Epidermal melanocyte (primary cell): Measurements from ENCODE around the gene CCL15.
"Not testable (repeated sequence)": the region's sequence is repeated elsewhere in the genome, so short reads cannot be mapped to it uniquely, and the experiment has no call there.

Experiments
- DNase-seq: peaks from one replicate; pipeline ENCODE4 v3.0.0; 2011; ENCODE audit warnings: low spot score; ENCODE audit not compliant: insufficient read length

CCL15 gene

DNA sequence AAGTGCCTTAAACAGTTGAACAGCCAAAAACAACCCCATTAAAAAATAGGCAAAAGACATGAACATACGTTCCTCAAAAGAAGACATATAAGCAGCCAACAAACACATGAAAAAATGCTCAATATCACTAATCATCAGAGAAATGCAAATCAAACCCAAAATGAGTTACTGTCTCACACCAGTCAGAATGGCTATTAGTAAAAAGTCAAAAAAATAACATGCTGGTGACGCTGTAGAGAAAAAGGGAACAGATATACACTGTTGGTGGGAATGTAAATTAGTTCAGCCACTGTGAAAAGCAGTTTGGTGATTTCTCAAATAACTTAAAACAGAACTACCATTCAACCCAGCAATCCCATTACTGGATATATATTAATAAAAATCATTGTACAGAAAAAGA is 6.0 kb downstream of the CCL15 start:
- not testable (repeated sequence) for DNase-seq

DNA sequence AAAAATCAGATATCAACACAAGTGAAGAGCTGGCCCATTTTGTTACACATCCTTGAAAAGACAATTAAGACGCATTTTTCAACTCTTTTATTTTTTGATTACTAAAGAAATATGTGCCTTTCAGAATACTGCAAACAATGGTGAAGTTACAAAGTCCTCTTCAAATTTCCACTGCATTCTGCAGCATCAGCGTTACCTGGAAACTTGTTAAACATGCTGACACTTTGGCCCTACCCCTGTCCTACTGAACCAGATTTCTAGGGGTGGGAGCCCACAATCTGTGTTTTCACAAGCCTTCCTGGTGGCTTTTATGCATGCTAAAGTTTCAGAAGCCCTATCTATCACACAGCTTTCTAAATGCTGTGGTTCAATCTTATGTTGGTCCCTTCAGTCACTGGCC is 10.3 kb downstream of the CCL15 start:
- DNase-seq, result no peak

DNA sequence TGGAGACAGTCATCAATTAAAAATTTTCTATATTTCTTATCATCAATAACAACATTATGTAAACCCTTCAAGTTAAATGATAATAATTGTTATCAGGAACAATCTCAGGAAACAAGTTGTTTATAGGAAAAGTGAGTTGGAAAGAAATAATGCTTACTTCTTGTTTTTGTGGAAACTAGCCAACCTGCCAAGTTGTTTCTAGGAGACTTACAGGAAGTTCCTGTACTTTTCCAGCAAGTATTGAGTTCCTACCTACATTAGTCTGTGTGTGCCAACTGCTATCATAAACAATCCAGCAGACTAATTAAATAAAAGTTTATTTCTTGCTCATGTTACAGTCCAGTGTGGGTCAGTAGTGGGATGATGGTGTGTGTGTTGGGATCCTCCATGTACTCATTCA is 13.2 kb downstream of the CCL15 start:
- DNase-seq, result no peak

DNA sequence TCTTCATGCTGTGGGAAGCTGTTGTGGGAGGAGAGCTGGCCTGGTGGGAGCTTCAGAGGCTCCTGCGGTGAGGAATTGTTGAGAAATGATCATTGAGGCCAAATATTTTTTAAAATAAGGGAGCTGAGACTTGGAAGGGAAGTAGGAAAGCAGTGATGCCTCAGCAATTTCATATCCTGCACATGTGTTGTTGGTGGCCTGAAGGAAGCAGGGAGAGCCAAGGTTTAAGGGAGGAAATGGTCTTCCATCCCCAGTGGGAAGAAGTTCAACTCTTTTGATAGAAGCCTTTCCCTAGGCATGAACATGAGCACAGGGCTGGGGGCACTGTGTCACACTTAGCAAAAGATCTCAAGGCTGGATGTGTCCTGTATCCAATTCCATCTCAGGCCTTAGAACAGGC is 14.7 kb downstream of the CCL15 start, which contains the start of gene CCL14:
CCL14 (minus strand) TSS at position 87 of the 400 bp plus-strand sequence; CDS start at position 7, 80 bp downstream.
- no peak for DNase-seq

DNA sequence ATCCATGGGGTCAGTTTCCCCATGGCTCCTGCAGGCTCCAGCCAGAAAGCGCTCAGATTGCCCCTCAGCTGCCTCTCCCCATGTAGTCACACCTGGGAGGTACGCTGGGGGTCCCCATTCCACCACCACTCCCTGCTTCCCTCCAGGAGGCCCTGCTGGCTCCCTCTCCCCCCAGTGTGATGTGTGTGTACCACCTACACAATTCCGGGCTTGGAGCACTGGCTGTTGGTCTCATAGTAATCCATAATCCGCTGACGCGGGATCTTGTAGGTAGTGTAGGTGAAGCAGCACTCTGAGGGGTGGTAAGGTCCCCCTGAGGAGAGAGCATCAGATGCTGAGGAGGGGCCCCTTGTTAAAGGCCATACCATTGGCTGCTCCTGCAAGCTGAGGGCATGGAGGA is 17.2 kb downstream of the CCL15 start:
- no peak for DNase-seq

DNA sequence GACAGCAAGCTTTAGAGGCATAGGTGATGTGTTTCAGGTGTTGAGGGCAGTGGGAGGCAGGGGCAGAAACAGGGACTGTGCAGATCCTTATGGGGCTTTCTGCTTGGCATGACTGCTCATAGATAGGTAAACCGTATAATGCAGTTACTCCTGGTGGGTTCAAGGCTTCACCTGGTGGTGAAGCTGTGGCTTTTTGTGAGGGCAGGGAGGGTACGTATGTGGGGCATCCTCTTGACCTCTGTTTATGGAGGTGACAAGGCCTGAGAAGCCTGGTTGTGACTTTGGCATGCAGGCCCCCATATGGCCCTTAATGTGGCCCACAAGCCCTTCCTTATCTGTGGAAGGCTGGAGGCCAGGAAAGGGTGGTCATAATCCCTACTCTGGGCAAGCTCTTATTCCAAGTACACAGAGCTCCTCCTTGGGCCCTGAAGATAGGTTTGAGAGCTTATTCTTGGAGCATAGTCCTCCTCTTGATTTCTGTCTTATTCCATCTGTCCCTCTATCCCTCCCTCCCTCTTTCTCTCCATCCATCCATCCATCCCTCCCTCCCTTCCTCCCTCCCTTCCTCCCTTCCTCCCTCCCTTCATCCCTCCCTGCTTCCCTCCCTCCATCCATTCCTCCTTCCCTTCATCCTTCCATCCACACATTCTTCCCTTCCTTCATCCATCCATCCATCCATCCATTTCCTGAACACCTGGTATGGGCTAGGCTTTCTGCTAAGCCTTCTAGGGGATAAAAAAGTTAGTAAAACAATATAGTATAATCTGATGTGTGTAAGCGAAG is 18.8 kb downstream of the CCL15 start:
- DNase-seq, result no peak

DNA sequence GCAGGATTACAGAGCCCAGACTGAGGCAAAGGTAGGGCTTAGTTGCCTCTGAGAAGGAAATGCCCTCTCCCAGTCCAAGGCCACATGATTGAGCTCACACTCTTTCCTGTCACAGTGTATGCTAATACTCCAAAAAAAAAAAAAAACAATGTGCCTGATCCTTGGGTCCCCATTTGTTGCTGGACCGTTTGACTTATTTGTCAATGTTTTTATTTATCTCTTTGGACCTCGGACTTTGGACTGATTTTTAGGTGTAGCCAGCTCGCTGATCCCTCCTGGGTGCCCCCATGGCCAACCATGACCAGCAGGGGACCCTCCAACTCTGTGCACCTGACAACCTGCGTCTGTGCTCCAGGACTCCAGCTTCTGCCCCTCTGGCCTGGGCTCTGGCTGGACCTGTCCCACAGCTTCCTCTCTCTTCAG is 19.4 kb downstream of the CCL15 start:
- no peak for DNase-seq

DNA sequence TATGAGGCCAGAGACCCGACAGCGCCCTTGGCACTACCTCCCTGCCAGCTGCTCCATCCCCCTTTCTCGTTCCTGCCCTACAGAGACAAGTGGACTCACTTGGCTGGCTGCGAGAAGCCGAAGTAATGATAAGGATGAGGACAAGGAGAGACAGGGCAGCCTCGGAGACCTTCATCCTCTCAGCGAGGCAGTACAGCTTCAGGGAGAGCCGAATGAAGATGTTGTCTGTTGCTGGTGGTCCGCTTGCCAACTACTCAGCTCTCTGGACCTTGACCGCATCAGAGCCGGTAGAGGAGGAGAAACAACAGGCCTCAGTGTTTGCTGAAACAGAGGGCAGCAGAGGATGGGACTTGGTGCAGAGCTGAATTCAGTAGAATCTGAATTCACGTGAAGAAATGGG is 20.1 kb downstream of the CCL15 start, which contains the start of gene CCL16:
CCL16 (minus strand) TSS at position 252 of the 400 bp plus-strand sequence; CDS start at position 175, 77 bp downstream.
- no peak for DNase-seq

DNA sequence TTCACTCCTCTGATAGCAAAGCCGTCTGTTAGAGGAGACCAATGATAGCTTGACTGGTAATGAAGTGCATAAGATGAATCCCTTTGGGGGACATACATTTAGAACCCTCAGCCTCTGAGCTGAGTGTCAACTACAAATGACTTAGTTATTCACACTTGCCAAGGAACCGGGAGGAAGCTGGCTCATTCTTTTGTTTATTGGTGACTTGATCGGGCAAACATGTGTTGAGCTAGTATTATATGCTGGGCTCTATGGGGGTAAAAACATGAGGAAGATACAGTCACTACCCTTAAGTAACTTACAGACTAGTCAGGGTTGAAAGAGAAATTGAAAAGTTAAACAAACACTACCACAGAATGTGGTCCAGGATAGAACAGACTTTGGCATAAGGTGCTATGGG is 23.0 kb downstream of the CCL15 start:
- no peak for DNase-seq

DNA sequence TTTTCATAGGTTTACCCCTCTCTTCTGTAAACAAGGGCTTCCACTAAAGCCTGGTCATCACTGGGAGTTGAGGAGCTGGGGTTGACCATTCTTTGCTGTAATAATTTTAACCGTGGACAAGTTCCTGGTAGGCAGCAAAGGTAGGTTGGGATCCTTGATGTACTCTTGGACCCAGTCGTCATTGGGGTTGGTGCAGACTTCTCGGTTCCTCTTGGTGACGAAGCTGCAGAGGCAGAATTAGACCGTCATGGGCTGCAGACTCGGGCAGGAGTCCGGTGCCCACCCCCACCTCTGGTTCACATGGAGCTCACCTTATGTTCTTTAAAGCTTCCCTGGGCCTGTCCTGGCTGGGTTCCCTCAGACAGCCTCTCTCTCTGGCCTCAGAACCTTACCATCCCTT is 23.8 kb downstream of the CCL15 start:
- no peak for DNase-seq

DNA sequence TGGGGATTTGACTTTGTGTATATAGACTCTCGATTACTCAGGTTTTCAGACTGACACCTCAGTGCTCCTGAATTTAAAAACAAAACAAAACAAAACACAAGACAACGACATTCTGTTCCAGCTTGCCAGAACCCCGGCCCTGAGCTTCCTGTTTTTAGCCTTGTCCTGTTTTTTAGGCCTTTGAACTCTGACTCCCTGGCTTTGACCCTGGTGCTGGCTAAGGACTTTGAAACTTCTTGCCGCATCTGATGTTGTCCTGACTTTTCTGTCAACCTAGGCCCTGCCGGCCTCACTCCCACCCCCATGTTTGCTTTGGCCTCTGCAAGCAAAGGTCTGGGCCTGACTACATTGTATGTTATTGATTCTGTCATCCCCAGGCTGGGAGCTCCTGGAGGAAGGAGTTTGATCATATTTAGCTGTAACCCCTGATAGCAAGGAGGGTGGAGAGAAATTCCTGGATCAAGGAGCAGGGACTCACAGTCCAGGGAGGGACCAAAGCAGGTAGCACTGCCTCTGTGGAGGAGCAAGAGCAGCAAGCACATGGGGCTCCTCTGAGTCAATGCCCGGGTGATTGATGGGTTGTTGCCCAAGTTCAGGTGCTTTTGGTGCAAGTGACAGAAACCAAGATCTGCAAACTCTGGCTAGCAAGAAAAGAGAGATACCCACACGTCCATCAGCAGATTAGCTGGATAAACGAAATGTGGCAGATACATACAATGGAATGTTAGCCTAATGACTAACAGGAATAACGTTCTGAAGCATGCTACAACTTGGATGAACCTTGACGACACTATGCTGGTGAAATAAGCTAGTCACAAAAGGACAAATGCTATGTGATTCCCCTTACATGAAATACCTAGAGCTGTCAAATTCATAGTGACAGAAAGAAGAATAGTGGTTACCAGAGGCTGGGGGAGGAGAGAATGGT is 27.8 kb downstream of the CCL15 start:
- DNase-seq, result no peak

DNA sequence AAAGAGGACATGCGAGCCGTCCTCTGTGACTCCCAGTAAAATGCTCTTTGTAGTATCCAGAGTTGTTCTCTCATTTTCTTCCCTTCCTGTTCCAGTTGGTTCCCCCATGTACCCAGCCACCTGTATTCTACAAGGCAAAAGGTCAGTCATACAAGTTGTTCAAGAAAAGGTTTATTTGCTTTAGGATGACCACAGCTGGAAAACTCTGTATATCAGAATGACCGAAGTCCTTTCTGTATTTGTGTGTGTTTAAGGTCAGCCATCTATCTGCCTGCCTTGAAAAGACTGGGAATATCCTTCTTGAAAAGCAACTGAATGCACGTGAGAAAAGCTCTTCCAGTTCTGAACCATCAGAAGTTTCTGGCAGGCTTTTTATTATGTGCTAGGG is 28.4 kb downstream of the CCL15 start:
- DNase-seq, result no peak

DNA sequence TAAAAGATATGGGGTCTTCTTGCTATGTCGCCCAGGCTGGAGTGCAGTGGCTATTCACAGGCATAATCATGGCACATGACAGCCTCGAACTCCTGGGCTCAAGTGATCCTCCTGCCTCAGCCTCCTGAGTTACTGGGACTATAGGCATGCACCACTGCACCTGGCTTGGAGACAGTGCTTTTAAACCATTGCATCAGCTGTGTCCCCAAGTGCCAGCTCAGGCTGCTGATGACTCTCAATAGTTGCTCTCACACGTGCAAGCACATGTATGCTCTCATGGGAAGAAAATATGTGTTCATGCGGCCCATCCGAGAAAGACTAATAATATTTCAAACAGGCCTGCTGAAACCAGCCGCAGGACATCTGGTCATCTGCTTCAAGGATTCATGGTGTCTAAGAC is 28.8 kb downstream of the CCL15 start:
- DNase-seq, result no peak

DNA sequence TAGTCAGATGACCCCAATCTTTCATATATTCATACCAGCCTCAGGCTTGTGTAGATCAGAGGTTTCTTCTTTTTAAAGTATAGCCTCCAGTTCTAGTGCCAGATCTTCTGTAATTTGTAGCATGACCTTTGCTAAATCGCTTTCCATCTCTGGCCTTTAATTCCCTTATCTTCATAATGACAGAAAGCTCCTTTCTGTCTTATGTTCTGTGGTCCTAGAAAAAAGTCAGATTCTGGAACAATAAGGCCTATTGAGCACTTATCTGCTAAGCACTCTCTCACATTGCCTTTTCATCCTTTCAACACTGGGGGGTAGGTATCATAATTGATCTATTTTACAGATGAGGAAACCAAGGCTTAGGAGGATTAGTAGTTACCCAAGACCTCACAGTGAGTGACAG is 29.3 kb downstream of the CCL15 start:
- no peak for DNase-seq

DNA sequence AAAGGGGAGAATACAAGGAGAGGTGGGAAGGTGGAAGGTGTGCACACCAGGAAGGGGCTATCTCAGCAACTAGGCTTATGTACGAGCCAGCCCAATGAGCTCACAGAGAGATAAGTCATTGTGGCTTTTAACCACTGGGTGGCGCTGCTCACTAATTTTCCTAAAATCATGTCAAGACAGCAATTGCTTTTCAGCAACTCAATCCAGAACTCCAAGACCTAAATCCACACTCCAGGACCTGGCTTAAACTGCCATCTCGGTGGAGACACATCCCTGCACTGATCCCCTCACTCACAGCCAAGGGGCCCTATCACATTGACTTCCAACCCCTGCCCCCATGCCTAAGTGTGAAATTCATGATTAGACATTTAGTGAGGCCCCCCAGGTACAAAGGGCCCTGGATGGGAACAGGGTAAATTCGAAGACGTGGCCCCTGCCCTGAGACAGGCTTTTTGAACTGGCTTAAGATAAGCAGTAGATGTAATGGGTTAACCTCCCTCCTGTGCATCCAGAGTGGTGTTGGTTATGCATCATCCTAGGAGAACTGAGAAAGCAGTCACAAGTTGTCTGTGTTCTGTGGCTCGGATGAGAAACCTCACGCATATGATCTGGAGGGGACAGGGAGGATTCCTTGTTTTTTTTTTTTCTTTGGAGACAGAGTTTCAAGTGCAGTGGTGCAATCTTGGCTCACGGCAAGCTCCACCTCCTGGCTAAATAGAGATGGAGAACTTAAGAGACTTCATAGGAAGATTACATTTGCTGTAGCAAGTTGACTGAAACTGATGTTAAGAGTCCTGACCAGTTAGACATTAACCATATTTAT is 31.6 kb downstream of the CCL15 start:
- peak; percentile 71 for DNase-seq

DNA sequence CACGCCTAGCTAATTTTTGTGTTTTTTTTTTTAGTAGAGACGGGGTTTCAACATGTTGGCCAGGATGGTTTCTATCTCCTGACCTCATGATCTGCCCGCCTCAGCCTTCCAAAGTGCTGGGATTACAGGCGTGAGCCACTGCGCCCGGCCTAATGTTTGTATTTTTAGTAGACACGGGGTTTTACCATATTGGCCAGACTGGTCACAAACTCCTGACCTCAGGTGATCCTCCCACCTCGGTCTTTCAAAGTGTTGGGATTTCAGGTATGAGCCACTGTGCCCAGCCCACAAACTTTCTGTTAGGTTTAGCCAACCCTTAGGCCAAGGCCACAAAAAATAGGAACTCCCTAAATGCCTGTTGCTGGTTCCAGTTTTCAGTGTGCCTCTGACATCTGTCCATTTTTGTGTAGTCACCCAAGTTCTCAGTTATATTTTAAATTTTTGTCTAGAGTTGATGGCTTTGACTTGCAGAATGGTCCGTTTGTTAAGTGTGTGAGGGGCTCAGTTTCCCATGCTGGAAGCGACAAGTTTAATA is 32.8 kb downstream of the CCL15 start:
- no peak for DNase-seq

DNA sequence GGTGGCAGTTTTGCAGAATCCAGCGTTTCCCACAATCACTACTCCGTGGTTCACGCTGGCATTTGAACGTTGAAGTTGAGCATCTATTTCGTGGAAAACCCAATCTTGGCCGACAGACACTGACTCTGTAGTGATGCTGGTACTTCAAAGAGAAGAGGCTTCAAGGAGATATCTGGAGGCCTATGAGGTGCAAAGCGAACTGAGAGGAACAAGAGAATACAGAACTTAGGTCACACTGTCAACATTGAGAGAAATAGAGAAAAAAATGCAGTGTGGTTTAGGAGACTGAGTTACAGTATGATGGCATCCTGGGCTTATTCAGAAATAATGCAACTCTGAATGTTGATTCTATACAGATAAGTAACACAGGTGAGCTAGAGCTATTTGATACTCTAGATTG is 36.1 kb downstream of the CCL15 start:
- no peak for DNase-seq

DNA sequence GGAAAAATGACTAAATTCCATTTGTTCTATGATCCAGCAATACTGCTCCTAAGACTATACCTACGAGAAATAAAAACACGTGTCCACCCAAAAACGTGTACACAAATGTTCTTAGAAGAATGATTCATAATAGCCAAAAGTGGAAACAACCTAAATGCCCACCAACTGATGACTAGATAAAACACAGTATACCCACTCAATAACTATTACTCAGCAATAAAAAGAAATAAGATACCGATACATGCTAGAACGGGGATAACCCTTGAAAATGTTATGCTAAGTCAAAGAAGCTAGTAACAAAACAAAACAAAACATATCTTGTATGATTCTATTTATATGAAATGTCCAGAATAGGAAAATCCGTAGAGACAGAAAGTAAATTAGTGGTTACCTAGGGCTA is 37.7 kb downstream of the CCL15 start:
- DNase-seq, result no peak

DNA sequence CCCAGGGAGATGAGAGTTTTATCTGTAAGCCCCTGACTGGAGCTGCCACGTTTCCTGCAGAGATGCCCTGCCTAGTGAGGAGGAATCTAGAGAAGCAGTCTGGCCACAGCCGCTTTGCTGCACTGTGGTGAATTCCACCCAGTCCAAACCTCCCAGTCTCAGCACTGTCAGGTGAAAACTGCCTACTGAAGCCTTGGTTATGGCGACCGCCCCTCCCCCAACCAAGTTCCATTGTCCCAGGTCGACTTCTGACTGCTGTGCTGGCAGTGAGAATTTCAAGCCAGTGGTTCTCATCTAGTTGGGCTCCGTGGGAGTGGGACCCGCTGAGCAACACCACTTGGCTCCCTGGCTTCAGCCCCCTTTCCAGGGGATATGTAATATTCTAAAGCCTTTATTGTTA is 47.6 kb downstream of the CCL15 start:
- DNase-seq, result no peak

DNA sequence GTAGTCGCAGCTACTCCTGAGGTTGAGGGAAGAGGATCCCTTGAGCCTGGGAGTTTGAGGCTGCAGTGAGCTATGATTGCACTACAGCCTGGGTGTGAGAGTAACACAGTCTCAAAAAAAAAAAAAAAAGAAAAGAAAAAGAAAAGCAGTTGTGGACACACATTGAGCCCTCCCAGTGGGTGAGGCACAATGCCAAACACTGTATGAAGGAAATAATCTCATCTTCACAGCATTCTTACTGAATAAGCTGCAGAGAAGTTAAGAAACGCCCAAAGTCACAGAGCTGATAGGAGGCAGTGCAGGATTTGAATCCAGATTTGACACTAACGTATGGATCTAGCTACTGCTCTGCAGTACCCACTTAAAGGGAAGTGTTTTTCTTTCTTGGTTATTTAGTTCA is 52.0 kb downstream of the CCL15 start:
- DNase-seq, result no peak

DNA sequence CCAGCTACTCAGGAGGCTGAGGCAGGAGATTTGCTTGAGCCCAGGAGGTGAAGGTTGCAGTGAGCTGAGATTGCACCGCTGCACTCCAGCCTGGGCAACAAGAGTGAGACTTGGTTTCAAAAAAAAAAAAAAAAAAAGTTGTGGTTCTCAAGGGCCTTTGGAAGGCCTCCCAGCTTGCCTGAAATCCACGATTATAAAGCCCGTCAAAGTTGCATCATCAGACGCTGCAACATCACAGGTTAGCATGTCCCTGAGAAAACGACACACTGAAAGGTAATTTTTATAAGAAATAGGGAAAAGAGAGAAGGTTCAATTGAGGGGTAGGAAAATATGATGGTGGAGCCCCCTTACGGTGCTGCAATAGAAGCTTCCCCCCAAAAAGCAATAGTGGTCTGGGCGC is 53.3 kb downstream of the CCL15 start:
- DNase-seq, result no peak
